Neuron (in vitro differentiated cells): ENCODE data around the gene GJB4.

Experiments
- H2AFZ ChIP-seq: one replicate; pipeline ENCODE4 v1.6.1; 2013; ENCODE audit warnings: low read depth, mild to moderate bottlenecking, inconsistent platforms, low read length, moderate library complexity
- H3K27me3 ChIP-seq: one replicate; pipeline ENCODE4 v1.6.1; 2013; ENCODE audit warnings: low read length; ENCODE audit not compliant: insufficient read depth
- H3K36me3 ChIP-seq: one replicate; pipeline ENCODE4 v1.6.1; 2013; ENCODE audit warnings: low read length; ENCODE audit not compliant: insufficient read depth
- H3K4me1 ChIP-seq: one replicate; pipeline ENCODE4 v1.6.1; 2013; ENCODE audit warnings: low read length; ENCODE audit not compliant: insufficient read depth
- H3K4me3 ChIP-seq: 2 replicates; pipeline ENCODE4 v1.5.1; 2013; ENCODE audit warnings: mild to moderate bottlenecking, low read length, moderate library complexity
- H3K9me3 ChIP-seq: one replicate; pipeline ENCODE4 v1.6.1; 2013; ENCODE audit warnings: low read length

GJB4 gene

GRCh38 chr1:34774957-34775356 lies 15.4 kb downstream of the GJB4 start:
- no peaks in the 10 kb centered on the region for H3K36me3 ChIP-seq
- no peaks in the 10 kb centered on the region for H3K9me3 ChIP-seq
- H2AFZ ChIP-seq: no peak overlapping the region
- peaks cover 22% of the 10 kb centered on the region for H3K27me3 ChIP-seq
- no peak overlapping the region for H3K4me3 ChIP-seq
- no peaks in the 10 kb centered on the region for H3K4me1 ChIP-seq

GRCh38 chr1:34776911-34777310 lies 17.4 kb downstream of the GJB4 start:
- Histone ChIP-seq H3K27me3 (peaks cover 35% of the 10 kb centered on the region), H3K9me3 (no peaks in the 10 kb centered on the region), H3K36me3 (no peaks in the 10 kb centered on the region), H3K4me1 (no peaks in the 10 kb centered on the region), H3K4me3 (no peak overlapping the region), H2AFZ (no peak overlapping the region)

- no peak overlapping the region for H3K4me3 ChIP-seq
- H2AFZ ChIP-seq: no peak overlapping the region
- peaks cover 43% of the 10 kb centered on the region for H3K27me3 ChIP-seq
- no peaks in the 10 kb centered on the region for H3K9me3 ChIP-seq
- no peaks in the 10 kb centered on the region for H3K36me3 ChIP-seq
- H3K4me1 ChIP-seq: no peaks in the 10 kb centered on the region
These were observed 18.2 kb downstream of the GJB4 start for GRCh38 chr1:34777519-34778321.

- no peak overlapping the region for H2AFZ ChIP-seq
- H3K4me1 ChIP-seq: no peaks in the 10 kb centered on the region
- no peaks in the 10 kb centered on the region for H3K36me3 ChIP-seq
- H3K27me3 ChIP-seq: peaks cover 50% of the 10 kb centered on the region
- H3K9me3 ChIP-seq: no peaks in the 10 kb centered on the region
- no peak overlapping the region for H3K4me3 ChIP-seq
These were observed 18.8 kb downstream of the GJB4 start for GRCh38 chr1:34778381-34778780.

GRCh38 chr1:34779005-34779404 lies 19.5 kb downstream of the GJB4 start:
- Histone ChIP-seq H3K9me3 (no peaks in the 10 kb centered on the region), H3K4me3 (no peak overlapping the region), H3K36me3 (no peaks in the 10 kb centered on the region), H2AFZ (no peak overlapping the region), H3K4me1 (no peaks in the 10 kb centered on the region), H3K27me3 (peaks cover 52% of the 10 kb centered on the region)

GRCh38 chr1:34779526-34779925 lies 20.0 kb downstream of the GJB4 start:
- no peaks in the 10 kb centered on the region for H3K4me1 ChIP-seq
- no peaks in the 10 kb centered on the region for H3K36me3 ChIP-seq
- H3K27me3 ChIP-seq: peaks cover 52% of the 10 kb centered on the region
- no peak overlapping the region for H2AFZ ChIP-seq
- H3K4me3 ChIP-seq: no peak overlapping the region
- H3K9me3 ChIP-seq: no peaks in the 10 kb centered on the region

GRCh38 chr1:34779962-34780361 lies 20.4 kb downstream of the GJB4 start:
- Histone ChIP-seq H3K36me3 (no peaks in the 10 kb centered on the region), H2AFZ (no peak overlapping the region), H3K27me3 (peaks cover 52% of the 10 kb centered on the region), H3K9me3 (no peaks in the 10 kb centered on the region), H3K4me1 (no peaks in the 10 kb centered on the region), H3K4me3 (no peak overlapping the region)

GRCh38 chr1:34780528-34780927 lies 21.0 kb downstream of the GJB4 start:
- Histone ChIP-seq H3K4me1 (no peaks in the 10 kb centered on the region), H3K4me3 (no peak overlapping the region), H3K27me3 (peaks cover 52% of the 10 kb centered on the region), H2AFZ (no peak overlapping the region), H3K36me3 (no peaks in the 10 kb centered on the region), H3K9me3 (no peaks in the 10 kb centered on the region)

GRCh38 chr1:34781071-34781843 lies 21.7 kb downstream of the GJB4 start, which contains the start of gene GJB3:
Gene GJB3, plus strand, starts transcription at chr1:34781214. Its CDS starts 3,549 bp downstream, at chr1:34784763.
- no peaks in the 10 kb centered on the region for H3K4me1 ChIP-seq
- peaks cover 52% of the 10 kb centered on the region for H3K27me3 ChIP-seq
- H3K36me3 ChIP-seq: no peaks in the 10 kb centered on the region
- no peak within 1 kb of the TSS for H3K4me3 ChIP-seq
- no peak within 1 kb of the TSS for H2AFZ ChIP-seq
- H3K9me3 ChIP-seq: no peaks in the 10 kb centered on the region

- Histone ChIP-seq H3K4me1 (no peaks in the 10 kb centered on the region), H3K9me3 (no peaks in the 10 kb centered on the region), H2AFZ (no peak overlapping the region), H3K36me3 (no peaks in the 10 kb centered on the region), H3K27me3 (peaks cover 52% of the 10 kb centered on the region), H3K4me3 (no peak overlapping the region)
These were observed 22.4 kb downstream of the GJB4 start for GRCh38 chr1:34781844-34782391.

- H3K27me3 ChIP-seq: peaks cover 38% of the 10 kb centered on the region
These were observed 25.2 kb downstream of the GJB4 start for GRCh38 chr1:34784751-34785221.

GRCh38 chr1:34785231-34785874 lies 25.8 kb downstream of the GJB4 start:
- Histone ChIP-seq H3K4me3 (no peak overlapping the region), H3K36me3 (no peaks in the 10 kb centered on the region), H2AFZ (no peak overlapping the region), H3K4me1 (no peaks in the 10 kb centered on the region), H3K9me3 (no peaks in the 10 kb centered on the region), H3K27me3 (peaks cover 33% of the 10 kb centered on the region)

More at GRCh38 chr1:34784751-34785221, 25.2 kb downstream of the GJB4 start:
- Histone ChIP-seq H3K4me3 (no peak overlapping the region), H3K9me3 (no peaks in the 10 kb centered on the region), H3K4me1 (no peaks in the 10 kb centered on the region), H3K36me3 (no peaks in the 10 kb centered on the region), H2AFZ (no peak overlapping the region)
